NK-92 (cell line): ENCODE data around the gene GPATCH2.

ENCODE experiments used
- DNase-seq: peaks from one replicate; lab custom pipeline; 2025; ENCODE audit not compliant: unreplicated experiment; lab: John Stamatoyannopoulos, UW

Gene GPATCH2

GRCh38 chr1:217630711-217631591, at the start of gene GPATCH2, which contains the start of gene SPATA17:
Gene GPATCH2, minus strand, starts transcription at chr1:217631090. Its CDS starts 119 bp downstream, at chr1:217630971.
Gene SPATA17, plus strand, starts transcription at chr1:217631344. Its CDS starts 35 bp downstream, at chr1:217631379.
- DNase-seq = no peak

- no peak for DNase-seq
Measured at GRCh38 chr1:217674028-217674729, 43.3 kb upstream of the GPATCH2 start.

DNA sequence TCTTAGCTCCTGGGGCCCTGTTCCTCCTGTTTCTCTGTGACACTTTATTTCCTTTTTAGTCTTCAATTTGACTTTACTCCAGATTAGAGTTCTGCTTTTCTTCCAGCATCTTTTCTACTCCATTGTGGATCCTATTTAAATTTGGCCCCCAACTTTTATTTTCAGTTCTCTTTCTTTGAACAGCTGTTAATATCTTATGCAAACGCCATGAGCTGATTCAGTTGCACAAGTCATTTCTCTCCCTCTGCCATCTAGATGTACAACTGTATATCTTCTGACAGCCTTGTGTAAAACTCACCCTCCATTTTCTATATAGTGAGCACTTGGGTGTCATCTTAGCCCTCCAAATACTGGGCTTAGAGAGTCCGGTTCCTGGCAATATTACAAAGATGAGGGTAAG, 42.5 kb upstream of the GPATCH2 start:
- DNase-seq = no peak

DNA sequence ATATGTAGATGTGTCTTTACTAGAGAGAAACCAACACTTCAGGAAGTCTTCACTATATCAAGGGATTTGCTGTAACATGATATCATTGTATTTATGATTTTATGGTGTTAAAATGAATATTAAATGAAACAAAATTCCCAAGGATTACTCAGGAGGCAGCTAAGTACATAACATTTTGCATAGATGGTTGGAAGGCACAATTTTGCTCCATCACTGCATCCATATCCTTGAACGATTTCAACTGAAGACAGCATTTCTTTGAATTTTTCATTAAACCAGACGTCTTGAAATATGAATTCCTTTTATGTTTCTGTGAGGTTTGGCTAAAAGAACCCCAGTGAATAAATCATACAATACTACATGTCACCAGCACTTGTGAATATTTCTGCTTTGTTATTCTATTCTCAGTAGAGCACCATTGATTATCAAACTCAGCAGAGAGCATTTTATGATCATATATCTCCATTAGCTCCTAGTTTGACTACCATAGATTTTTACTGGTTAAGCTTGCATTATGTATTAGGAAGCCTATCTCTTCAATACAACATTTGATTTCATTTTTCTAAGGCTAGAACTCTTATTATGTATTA, 37.6 kb upstream of the GPATCH2 start:
- DNase-seq = no peak

GRCh38 chr1:217661407-217661806, 30.5 kb upstream of the GPATCH2 start:
- DNase-seq = no peak

GRCh38 chr1:217660353-217661062, 29.6 kb upstream of the GPATCH2 start:
- no peak for DNase-seq

DNA sequence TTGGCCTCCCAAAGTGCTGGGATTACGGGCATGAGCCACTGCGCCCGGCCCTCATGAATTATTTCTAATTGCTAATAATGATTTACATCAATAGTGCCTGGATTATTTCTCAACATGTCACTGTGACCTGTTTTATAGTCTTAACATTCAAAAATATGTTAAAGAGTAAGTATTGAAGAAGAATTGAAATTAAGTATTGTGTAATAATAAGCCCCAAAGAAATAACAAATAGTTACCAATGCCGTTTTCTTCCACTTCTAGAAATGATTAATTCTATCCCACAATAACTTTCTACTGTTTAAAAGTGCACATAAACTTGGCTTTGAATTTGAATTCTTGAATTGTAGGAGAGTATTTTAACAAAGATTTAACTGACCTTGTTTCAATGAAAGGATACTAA, 19.8 kb upstream of the GPATCH2 start:
- no peak for DNase-seq

DNA sequence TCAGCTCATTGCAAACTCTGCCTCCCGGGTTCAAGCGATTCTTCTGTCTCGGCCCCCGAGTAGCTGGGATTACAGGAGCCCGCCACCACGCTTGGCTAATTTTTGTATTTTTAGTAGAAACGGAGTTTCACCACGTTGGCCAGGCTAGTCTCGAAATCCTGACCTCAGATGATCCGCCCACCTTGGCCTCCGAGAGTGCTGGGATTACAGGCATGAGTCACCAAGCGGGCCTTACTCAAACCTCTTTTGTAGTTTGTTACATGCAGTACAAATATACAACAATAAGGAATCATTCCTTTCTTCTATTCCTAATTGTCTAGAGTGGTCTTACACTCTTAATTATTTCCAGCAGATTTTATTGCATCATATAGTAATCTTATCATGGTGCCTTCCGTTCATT, 16.9 kb upstream of the GPATCH2 start:
- no peak for DNase-seq

DNA sequence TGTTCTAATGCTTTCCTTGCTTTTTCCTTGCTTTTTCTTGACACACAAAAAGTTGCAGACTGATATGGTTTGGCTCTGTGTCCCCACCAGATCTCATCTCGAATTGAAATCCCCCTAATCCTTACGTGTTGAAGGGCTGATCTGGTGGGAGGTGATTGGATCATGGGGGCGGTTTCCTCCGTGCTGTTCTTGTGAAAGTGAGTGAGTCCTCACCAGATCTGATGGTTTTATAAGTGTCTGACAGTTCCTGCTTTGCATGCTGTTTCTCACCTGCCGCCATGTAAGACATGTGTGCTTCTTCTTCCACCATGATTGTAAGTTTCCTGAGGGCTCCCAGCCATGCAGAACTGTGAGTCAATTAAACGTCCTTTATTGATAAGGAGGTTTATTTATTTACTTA, 11.6 kb upstream of the GPATCH2 start:
- DNase-seq = no peak

DNA sequence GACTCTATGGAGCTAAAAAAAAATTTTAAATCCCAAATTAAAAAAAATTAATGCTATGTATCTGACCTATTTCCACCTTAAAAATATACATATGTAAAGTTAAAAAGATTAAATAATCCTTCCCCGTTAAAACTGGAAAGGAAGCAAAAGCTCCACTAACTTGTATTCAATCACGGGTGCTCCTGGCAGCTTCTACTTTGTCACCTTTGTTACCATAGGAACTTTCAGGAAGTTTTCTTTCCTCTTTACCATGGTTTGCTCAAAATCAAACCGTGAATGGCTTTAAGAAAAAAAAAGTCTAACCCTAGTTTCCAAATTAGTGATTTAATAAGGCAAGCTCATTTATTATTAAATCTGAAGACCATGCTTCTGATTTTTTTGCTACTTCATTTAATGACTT, 3.5 kb downstream of the GPATCH2 start:
- DNase-seq = no peak

DNA sequence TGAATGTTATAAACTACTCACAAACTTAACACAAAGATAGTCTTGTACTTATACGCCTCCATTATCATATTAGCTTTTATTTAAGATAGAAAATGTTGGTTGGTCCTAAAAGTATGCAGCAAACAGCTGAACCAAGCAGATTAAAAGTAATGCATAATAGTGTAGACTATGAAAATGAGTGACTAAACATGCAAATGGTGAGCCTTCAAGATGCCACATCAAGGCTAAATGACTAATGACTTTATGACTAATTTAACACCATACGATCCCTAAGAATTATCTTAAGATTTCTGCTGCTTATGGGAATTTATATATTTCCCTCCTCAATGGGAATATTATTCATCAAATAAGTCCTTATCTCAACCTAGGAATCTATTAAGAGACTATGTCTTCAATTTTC, 4.6 kb downstream of the GPATCH2 start:
- DNase-seq = no peak

GRCh38 chr1:217622042-217622441, 8.8 kb downstream of the GPATCH2 start:
- DNase-seq = no peak

DNA sequence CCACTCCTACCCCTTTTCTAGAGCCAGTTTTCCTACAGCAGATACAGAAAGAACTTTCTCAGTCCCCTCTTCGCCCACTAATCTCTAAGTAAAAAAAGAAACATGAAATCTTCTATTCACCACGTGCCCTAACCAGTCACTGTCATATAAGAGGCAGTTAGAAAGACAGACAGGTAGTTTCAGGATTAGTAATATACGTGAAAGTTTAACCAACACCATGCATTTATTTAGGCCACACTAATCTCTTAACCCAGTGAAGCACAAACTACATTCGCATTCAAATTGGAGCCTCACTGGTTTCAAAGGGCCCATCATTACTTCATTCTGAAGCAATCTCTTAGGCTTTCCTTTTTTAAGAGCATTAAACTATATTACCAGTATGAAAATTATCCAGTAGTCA, 10.1 kb downstream of the GPATCH2 start:
- DNase-seq = no peak

- no peak for DNase-seq
Measured at GRCh38 chr1:217617126-217617525, 13.8 kb downstream of the GPATCH2 start.

DNA sequence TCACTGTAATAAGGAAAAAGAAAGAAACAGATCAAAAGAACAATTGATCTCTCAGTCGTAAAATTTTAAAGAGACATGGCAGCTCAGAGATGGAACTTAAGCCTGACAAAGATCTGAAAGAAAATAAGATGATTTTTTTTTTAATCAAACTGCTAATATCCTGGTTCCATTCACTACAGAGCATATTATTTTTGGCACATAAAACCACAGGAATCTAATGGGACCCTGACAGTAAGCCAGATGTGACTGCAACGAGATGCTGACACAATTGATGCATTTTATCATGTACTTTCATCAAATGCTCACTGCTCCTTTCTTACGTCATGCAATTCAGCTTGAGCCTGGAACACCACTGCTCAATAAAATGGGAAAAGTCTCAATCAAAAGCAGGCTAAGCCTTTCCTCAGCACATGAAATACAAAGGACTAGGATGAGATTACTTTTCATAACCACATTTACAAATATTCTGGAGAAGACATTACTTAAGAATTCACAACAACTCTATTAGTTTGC, 16.6 kb downstream of the GPATCH2 start:
- no peak for DNase-seq

DNA sequence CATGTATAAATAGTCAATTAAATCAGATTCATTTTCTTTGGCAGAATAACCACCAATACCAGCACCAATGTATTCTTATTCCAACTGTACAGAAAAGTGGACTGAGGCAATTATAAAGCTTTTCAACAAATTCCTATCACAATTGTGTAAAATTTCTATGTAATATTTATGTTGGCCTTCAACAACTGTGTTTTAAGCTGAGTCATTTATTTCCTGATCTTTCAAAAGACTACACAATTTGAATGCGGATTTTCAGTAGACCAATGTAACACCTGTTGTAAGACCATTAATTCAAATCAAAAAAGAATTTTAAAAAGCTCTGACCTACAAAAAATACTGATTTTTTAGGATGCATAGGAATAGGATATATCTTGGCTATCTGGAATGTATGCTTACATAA, 25.5 kb downstream of the GPATCH2 start:
- no peak for DNase-seq

- DNase-seq = no peak
Measured at GRCh38 chr1:217602380-217602779, 28.5 kb downstream of the GPATCH2 start.

DNA sequence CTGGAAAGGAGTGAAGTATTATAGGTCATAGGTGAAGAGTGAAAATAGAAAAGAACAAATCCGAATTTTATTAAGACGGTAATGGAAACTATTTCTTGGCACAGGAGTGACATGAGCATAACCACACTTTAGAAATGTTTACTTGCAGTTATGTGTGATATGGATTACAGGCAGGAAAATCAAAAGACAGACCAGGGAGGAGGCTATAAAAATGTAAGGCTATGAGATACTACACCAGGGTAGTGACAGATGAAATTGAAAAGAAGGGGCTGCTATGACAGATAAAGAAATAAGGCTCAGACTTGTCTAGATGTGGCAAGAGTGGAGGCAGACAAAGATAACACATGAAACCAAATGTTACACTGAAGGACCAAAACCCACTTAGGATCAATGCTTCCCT, 31.7 kb downstream of the GPATCH2 start:
- no peak for DNase-seq

DNA sequence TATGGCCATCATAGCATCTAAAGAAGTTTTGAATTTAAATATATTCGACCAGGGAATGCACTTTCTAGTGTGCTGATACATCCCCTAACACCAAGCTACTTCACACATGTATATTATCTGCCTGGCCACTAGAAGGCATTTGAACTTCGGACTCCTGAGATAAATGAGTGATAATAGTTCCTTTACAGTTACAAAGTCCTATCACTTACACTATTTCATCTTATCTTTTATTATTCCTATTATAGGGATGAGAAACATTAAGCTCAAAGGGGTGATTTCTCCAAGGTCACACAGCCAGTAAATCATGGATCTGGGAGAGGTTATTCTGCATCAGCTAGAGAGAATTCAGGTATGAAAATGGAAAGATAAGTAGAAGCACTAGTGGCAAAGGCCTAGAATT, 40.3 kb downstream of the GPATCH2 start:
- DNase-seq = no peak

DNA sequence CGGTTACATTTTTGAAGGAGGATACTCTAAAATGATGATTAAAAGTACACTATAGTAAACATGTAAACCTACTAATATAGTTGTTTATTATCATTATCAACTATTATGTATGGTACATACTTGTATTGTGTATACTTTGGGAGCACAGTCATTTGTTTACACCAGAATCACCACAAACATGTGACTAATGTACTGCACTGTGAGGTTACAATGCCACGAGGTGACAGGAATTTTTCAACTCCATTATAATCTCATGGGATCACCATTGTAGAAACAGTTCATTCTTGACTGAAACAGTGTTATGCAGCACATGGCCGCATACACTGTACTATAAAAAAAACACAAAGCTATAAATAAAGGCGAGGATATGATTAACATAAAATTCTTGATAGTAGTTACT, 44.3 kb downstream of the GPATCH2 start:
- no peak for DNase-seq

DNA sequence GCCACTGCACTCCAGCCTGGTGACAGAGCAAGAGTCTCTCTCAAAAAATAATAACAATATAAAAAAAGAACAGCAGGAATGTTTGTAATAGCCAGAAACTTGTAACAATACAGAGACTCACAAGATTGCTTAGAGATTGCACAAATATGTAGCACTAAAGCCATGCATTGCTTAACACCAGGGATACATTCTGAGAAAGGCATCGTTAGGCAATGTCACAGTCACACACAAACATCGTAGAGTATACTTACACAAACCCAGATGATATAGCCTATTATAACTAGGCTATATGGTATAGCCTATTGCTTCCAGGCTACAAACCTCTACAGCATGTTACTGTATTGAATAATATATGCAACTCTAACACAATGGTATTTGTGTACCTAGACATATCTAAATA, 45.3 kb downstream of the GPATCH2 start:
- DNase-seq = no peak
